ENCODE results near the gene CSNK2A3. TPM values are rescaled to one million over a fixed set of nuclear protein-coding genes. Genes with fewer than 3 reads are reported as not detected.

CSNK2A3 gene
- polyA plus RNA-seq, 4 donors, result 0.83 to 4.1 (median 1.4) TPM

DNA sequence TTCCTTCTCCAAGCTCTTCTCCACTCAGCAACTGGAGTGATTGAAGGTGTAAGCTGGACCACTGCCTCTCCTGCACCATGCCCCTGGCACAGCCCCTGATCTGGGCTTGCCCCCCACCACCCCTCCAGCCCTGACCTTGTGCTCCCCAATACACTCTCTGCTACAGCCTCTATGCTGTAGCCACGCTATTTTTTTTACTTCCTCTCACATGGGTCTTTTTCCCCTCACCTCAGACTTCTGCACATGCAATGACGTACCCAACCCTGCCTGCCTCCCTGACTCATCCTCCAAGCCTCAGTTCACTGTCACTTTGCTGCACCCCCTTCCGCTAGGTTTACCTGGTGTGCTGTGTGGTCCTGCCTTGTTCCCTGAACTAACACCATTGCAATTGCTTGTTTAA, 9.0 kb downstream of the CSNK2A3 start:
- no peak for DNase-seq (ENCODE audit: low read depth in 4 of 4, low spot score in 3 of 4)

DNA sequence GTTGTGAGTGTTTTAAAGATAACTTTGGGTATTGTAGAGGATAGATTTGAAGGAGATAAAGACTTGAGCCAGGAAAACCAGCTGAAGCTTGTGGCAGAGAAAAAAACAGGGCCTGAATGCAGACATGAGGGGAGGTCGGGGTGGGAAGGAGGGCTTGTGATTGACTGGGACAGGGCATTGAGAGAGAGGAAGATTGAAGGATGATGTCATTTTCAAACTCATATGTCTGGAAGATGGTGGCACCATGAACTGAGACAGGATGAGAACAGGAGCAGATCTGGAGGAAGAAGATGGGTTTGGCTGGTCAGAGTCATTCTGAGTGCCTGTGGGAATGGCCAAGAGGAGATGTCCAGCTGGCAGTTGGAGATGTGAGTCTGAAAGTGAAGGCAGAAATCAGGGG, 14.7 kb downstream of the CSNK2A3 start:
- DNase-seq (ENCODE audit: low read depth in 4 of 4, low spot score in 3 of 4), result no peak

- no peak for DNase-seq (ENCODE audit: low read depth in 4 of 4, low spot score in 3 of 4)
Measured at GRCh38 chr11:11336664-11337063, 16.4 kb downstream of the CSNK2A3 start.

GRCh38 chr11:11335043-11335442, 18.0 kb downstream of the CSNK2A3 start:
- DNase-seq (ENCODE audit: low read depth in 4 of 4, low spot score in 3 of 4), result no peak

GRCh38 chr11:11334607-11335006, 18.4 kb downstream of the CSNK2A3 start:
- no peak for DNase-seq (ENCODE audit: low read depth in 4 of 4, low spot score in 3 of 4)

GRCh38 chr11:11332141-11332710, 20.8 kb downstream of the CSNK2A3 start:
- no peak for DNase-seq (ENCODE audit: low read depth in 4 of 4, low spot score in 3 of 4)

GRCh38 chr11:11329062-11329806, 23.8 kb downstream of the CSNK2A3 start:
- DNase-seq (ENCODE audit: low read depth in 4 of 4, low spot score in 3 of 4), result no peak

GRCh38 chr11:11324090-11324489, 29.0 kb downstream of the CSNK2A3 start:
- DNase-seq (ENCODE audit: low read depth in 4 of 4, low spot score in 3 of 4), result no peak

GRCh38 chr11:11322101-11322500, 30.9 kb downstream of the CSNK2A3 start:
- DNase-seq (ENCODE audit: low read depth in 4 of 4, low spot score in 3 of 4), result no peak

DNA sequence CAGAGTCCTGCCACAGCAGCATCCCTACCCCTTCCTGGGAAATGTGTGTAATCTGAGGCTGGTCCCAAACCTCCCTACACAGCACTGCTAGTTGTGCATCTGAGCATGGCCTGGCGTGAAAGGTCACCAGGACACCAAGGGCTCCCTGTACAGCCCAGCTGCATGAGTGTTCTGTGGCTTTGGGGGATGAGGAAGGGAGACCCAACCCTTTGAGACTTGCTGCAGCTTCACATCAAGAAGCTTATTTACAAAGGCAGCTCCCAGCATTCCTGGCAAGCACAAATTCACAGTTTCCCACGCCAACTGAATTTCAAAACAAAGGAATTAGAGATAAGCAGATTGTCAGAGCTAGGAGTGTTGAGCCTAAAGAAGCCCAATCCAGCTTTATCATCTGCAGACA, 32.2 kb downstream of the CSNK2A3 start:
- no peak for DNase-seq (ENCODE audit: low read depth in 4 of 4, low spot score in 3 of 4)

DNA sequence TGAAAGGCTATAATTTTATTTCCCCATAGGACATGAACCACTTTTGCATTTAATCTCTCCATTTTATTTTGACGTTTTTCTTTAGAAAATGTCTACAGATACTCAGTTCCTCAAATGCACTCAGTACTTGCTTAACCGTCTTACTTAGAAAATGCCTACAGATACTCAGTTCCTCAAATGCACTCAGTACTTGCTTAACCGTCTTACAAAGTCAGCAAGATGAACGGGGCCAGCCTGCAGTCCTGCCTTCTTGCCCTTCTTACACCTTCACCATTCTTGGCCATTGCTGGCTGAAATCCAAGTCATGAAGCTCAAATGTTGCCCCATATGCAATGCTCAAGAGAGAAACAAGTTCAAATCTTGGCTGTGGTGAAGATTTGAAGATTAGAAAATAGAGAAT, 34.1 kb downstream of the CSNK2A3 start:
- no peak for DNase-seq (ENCODE audit: low read depth in 4 of 4, low spot score in 3 of 4)

DNA sequence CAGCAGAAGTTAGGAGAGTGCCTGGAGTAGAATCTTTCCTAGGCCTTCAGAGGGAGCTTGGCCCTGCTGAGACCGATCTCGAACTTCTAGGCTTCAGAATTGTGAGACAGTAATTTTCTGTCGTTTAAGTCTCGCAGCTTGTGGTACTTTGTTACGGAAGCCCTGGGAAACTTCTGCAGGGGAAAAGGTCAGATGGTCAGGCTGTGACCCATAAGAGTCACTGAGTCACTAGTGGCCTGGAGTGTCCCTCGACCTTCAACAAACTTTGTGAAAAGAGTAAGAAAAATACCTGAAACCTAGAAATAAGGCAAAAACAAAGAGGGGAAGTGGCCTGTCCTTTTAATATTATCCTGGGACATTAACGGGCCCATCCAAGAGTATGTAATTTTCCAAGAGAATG, 34.6 kb downstream of the CSNK2A3 start:
- no peak for DNase-seq (ENCODE audit: low read depth in 4 of 4, low spot score in 3 of 4)

DNA sequence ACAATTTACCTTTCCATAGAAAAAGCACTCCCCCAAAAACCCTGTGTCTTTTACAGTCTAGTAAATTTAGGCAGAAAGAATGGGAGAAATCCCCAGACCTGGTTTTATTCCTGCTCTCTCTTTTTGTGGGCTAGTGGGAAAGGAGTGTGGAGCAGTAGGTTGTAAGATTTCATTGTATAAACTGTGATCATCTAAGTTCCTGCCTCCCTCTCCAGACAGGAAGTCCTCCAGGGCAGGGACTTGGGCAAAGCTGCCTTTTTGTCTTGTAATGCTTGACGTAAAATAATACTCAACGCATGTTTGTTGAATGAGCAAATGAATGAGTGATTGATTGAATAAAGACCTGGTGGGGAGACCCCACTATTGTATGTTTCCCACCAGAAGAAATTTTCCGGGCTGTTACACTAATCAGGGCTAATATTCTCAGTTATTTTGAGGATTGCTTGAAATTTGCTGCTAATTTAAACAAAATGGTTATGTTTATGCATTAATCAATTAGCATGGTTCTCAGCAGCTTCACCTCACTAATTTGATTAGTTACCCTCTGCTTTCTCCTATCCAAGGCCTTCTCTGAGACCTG, 36.3 kb downstream of the CSNK2A3 start:
- DNase-seq (ENCODE audit: low read depth in 4 of 4, low spot score in 3 of 4), result no peak

DNA sequence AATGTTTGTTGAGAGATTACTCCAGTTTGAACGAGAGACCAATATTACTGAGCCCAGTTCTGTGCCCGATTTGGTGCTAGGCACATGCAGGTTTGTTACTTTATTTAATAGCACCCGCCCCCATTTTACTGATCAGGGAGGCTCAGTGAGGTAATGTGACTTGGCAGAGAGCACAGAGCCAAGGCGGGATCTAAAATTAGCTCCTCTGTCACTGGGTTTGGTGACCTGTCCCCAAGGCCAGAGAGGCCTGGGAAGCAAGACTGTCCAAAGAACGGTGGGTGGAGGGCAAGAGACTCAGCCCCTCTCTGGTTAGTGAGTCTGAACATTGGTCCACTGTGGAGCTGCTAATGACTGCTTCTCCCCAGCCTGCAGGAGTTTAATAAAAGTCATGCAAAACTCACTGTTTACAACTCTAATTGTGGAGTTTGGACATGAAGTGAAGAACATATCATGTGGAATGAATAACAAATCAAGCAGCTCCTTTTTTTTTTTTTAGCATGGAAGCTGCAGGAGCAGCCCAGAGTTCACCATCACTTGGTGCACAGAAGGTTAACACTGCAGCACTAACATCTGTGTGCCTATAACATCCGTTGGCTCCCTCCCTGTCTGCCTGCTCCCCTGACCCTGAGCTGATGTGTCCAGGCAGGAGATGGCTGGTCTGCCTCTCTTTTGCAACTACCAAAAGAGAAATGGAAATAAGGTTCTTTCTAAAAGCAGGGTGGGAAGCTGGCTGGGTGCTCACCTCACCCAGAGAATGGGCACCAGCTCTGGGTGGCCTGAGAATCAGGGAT, 39.0 kb downstream of the CSNK2A3 start:
- no peak for DNase-seq (ENCODE audit: low read depth in 4 of 4, low spot score in 3 of 4)

DNA sequence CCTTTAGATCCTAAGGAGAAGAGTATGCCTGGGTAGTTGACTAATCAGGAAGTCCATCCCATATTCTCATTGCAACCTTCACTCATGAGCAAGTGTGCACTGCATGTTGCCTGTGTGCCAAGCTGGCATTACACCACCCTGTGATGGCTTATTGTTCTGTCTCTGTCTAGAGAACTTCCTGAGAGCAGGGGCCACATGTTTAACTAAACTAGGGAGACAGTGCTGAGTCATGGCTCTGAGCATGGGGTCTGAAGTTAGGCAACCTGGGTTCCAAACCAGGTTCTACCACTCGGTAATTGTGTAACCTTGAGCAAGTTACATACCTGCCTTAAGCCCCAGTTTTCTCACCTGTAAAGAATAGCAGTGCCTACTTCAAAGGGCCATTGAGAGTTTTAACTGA, 39.6 kb downstream of the CSNK2A3 start:
- DNase-seq (ENCODE audit: low read depth in 4 of 4, low spot score in 3 of 4), result no peak

- DNase-seq (ENCODE audit: low read depth in 4 of 4, low spot score in 3 of 4), result no peak
Measured at GRCh38 chr11:11312738-11313137, 40.3 kb downstream of the CSNK2A3 start.

DNA sequence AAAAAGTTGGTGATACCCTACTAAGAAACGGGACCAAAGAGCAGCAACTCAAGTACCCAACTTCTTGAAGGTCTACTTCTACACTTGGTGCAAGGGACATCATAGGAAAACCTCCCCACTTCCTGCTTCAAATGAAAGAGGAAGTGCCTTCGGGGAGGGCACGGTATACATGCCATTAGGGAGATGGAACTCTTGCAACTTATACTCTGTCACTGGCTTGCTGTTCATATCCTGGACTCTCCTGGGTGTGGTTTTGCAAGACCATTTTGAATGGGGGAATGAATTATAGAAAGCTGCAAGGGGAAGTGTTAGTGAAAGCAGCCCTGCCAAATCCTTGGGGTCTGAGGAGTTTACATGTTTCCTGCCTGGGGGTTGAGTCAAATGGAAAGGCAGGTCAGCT, 41.9 kb downstream of the CSNK2A3 start:
- DNase-seq (ENCODE audit: low read depth in 4 of 4, low spot score in 3 of 4), result no peak

- no peak for DNase-seq (ENCODE audit: low read depth in 4 of 4, low spot score in 3 of 4)
Measured at GRCh38 chr11:11309906-11310305, 43.1 kb downstream of the CSNK2A3 start.

DNA sequence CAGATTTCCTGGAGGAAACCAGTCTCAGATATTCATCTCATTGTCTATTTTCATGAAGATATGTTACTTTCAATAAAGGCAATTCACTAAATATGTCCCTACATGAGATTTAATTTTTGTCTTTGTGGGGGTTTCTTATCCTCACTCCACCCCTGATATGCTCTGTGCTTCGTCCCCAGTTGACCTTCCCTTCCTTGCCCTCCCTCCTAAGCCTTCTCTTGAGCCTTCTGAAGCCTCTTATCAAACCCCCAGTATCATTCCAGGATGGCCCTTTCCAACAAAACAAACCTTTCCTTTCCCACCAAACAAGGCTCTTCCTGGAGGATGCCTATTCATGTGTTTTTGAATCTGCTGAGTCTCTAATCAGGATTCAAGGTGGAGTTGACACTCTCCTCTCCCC, 44.8 kb downstream of the CSNK2A3 start:
- no peak for DNase-seq (ENCODE audit: low read depth in 4 of 4, low spot score in 3 of 4)

- DNase-seq (ENCODE audit: low read depth in 4 of 4, low spot score in 3 of 4), result no peak
Measured at GRCh38 chr11:11306855-11307254, 46.2 kb downstream of the CSNK2A3 start.

- no peak for DNase-seq (ENCODE audit: low read depth in 4 of 4, low spot score in 3 of 4)
Measured at GRCh38 chr11:11304550-11304949, 48.5 kb downstream of the CSNK2A3 start.

All from right renal pelvis (tissue), 4 donors.